SU-DHL-6 (cell line): ENCODE data around the gene PAGE2.
"Not testable (repeated sequence)": the region's sequence is repeated elsewhere in the genome, so short reads cannot be mapped to it uniquely, and the experiment has no call there.

Experiments used
- H2AFZ ChIP-seq: fragments of 200-600 bp; sonication (generic); 2 replicates; pipeline ENCODE4 v1.6.1; 2014; ENCODE audit warnings: low read depth, mild to moderate bottlenecking, moderate library complexity, mixed read lengths, antibody characterized with exemption, low read length; ENCODE audit not compliant: severe bottlenecking
- H3F3A ChIP-seq: fragments of 200-600 bp; shearing (Covaris generic); 2 replicates; pipeline ENCODE4 v1.6.0; 2016; ENCODE audit warnings: antibody characterized with exemption, mild to moderate bottlenecking; ENCODE audit not compliant: insufficient read depth
- H3K27ac ChIP-seq: fragments of 200-600 bp; sonication (generic); 2 replicates; pipeline ENCODE4 v1.5.1; 2016; ENCODE audit warnings: low read depth, mild to moderate bottlenecking, low read length, moderate library complexity, mixed read lengths
- H3K27me3 ChIP-seq: fragments of 200-600 bp; sonication (generic), shearing (Covaris generic); 2 replicates; pipeline ENCODE4 v1.6.0; 2014; ENCODE audit warnings: mild to moderate bottlenecking, low read length
- H3K36me3 ChIP-seq: fragments of 200-600 bp; sonication (generic); 2 replicates; pipeline ENCODE4 v1.6.1; 2014; ENCODE audit warnings: mild to moderate bottlenecking, low read length, mixed read lengths
- H3K4me2 ChIP-seq: fragments of 300-600, 200-600 bp; shearing (Covaris generic), sonication (generic); 2 replicates; pipeline ENCODE4 v1.6.0; 2014; ENCODE audit warnings: low read length, low read depth, mild to moderate bottlenecking; ENCODE audit not compliant: poor library complexity, severe bottlenecking
- H3K4me3 ChIP-seq: fragments of 200-600 bp; sonication (generic); 2 replicates; pipeline ENCODE4 v1.5.1; 2014; ENCODE audit warnings: antibody characterized with exemption, low read length, mild to moderate bottlenecking, mixed read lengths; ENCODE audit not compliant: insufficient read depth, poor library complexity, severe bottlenecking
- H3K79me2 ChIP-seq: fragments of 200-600 bp; sonication (generic); 2 replicates; pipeline ENCODE4 v1.6.1; 2014; ENCODE audit warnings: mild to moderate bottlenecking, low read length, moderate library complexity; ENCODE audit not compliant: insufficient read depth
- H3K9ac ChIP-seq: fragments of 200-600 bp; sonication (generic); 2 replicates; pipeline ENCODE4 v1.7.0; 2014; ENCODE audit warnings: mild to moderate bottlenecking, low read length
- H3K9me2 ChIP-seq: fragments of 200-600 bp; sonication (generic); replicated peaks from 2 replicates; pipeline ENCODE4 v1.6.1; 2014; ENCODE audit warnings: low read length; ENCODE audit not compliant: insufficient read depth
- H3K9me3 ChIP-seq: fragments of 200-600 bp; sonication (generic); 2 replicates; pipeline ENCODE4 v1.6.1; 2014; ENCODE audit warnings: low read length, mixed read lengths; ENCODE audit not compliant: insufficient read depth
- H4K20me1 ChIP-seq: fragments of 200-600 bp; sonication (generic); 2 replicates; pipeline ENCODE4 v1.6.1; 2014; ENCODE audit warnings: low read depth, mild to moderate bottlenecking, antibody characterized with exemption, low read length, moderate library complexity, mixed read lengths
- CTCF ChIP-seq: fragments of 200-600 bp; sonication (generic); IDR thresholded peaks from one replicate; pipeline ENCODE4 v1.5.1; 2017; ENCODE audit warnings: antibody characterized with exemption, mild to moderate bottlenecking, low read length, moderate library complexity; ENCODE audit not compliant: insufficient read depth, poor library complexity, severe bottlenecking
- EZH2phosphoT487 ChIP-seq: fragments of 200-600 bp; sonication (generic), shearing (Covaris generic); conservative IDR thresholded peaks from 2 replicates; pipeline ENCODE4 v1.6.1; 2018; ENCODE audit warnings: mild to moderate bottlenecking, antibody characterized with exemption, low read length, moderate library complexity, mixed read lengths

Gene PAGE2

GRCh38 chrX:55135171-55135570 is 46.4 kb downstream of the PAGE2 start:
- no peak for TF ChIP-seq CTCF
- TF ChIP-seq EZH2phosphoT487, result no peak
- Histone ChIP-seq H3F3A (no peaks in the 10 kb centered on the region), H2AFZ (no peak overlapping the region), H3K9me2 (no peaks in the 10 kb centered on the region), H3K27ac (no peak overlapping the region), H3K4me2 (no peak overlapping the region), H3K27me3 (no peaks in the 10 kb centered on the region), H3K79me2 (no peaks in the 10 kb centered on the region), H4K20me1 (no peaks in the 10 kb centered on the region), H3K9ac (no peak overlapping the region), H3K9me3 (no peaks in the 10 kb centered on the region), H3K36me3 (no peaks in the 10 kb centered on the region), H3K4me3 (no peak overlapping the region)

- H3K9me2 ChIP-seq, H3K79me2 ChIP-seq, H3K27ac ChIP-seq, H2AFZ ChIP-seq, H3K4me3 ChIP-seq, H3F3A ChIP-seq, H3K9me3 ChIP-seq, H4K20me1 ChIP-seq, H3K9ac ChIP-seq, H3K27me3 ChIP-seq, H3K4me2 ChIP-seq, H3K36me3 ChIP-seq: not testable (repeated sequence)
Measured at GRCh38 chrX:55140800-55141199, 52.0 kb downstream of the PAGE2 start.
